Body of pancreas (tissue), 4 donors: Measurements from ENCODE around the gene TRPM2. TPM values are rescaled to one million over a fixed set of nuclear protein-coding genes. Genes with fewer than 3 reads are reported as not detected.

Source experiments
- ATAC-seq: fragments of 150-250 bp; one replicate; pipeline ENCODE4 v1.9.1; 2016
- DNase-seq, 4 donors: peaks; one replicate each; pipeline ENCODE4 v3.0.0-alpha.2; 2019
- H3K27ac ChIP-seq, 4 donors: fragments of 200-600 bp; sonication (generic); 1 replicate in 3 of 4; 2 replicates in 1 of 4; pipeline versions ENCODE4 v1.5.1 to v1.6.1; 2016 to 2019; ENCODE audit warnings: mild to moderate bottlenecking in 1 of 4, mixed read lengths in 1 of 4, moderate library complexity in 1 of 4
- H3K27me3 ChIP-seq, 2 donors: fragments of 200-600 bp; sonication (generic); one replicate each; pipeline ENCODE4 v1.6.0; 2016; ENCODE audit warnings: mild to moderate bottlenecking in 1 of 2
- H3K36me3 ChIP-seq, 2 donors: fragments of 200-600 bp; sonication (generic); replicated peaks in 1 of 2; 2 replicates each; pipeline ENCODE4 v1.5.1; 2016; ENCODE audit warnings: low read depth in 2 of 2; ENCODE audit not compliant: insufficient read depth in 1 of 2
- H3K4me1 ChIP-seq: fragments of 200-600 bp; sonication (generic); one replicate; pipeline ENCODE4 v1.6.0; 2016
- H3K4me3 ChIP-seq, 2 donors: fragments of 200-600 bp; sonication (generic); 1 replicate in 1 of 2; 2 replicates in 1 of 2; pipeline ENCODE4 v1.5.1; 2016 to 2019
- H3K9me3 ChIP-seq, 3 donors: fragments of 200-600 bp; sonication (generic); 1 replicate in 2 of 3; 2 replicates in 1 of 3; pipeline ENCODE4 v1.5.1; 2016
- POLR2A ChIP-seq, 3 donors: fragments of 450-650 bp; IDR thresholded peaks; one replicate each; pipeline ENCODE4 v1.6.1; 2016; ENCODE audit warnings: antibody characterized with exemption in 3 of 3, mild to moderate bottlenecking in 2 of 3
- WGBS, 2 donors: methylation state at CpG; one replicate each; pipeline ENCODE4 v1.1.5; 2017; 5-methylcytosine and 5-hydroxymethylcytosine counted together
- intact Hi-C: fragments of 100-400 bp; cut with DNase I; formaldehyde crosslinking; loops from one replicate; pipeline ENCODE4 v1.15.1; 2023
- total RNA-seq, 2 donors: library from RNA; depleted of rRNA; stranded (reverse); fragments of >200 nt; gene quantifications; one replicate each; pipeline ENCODE4 v1.1.0, GENCODE V29; 2016
- TF ChIP-seq, protein P1 (sequence below), 7 experiments: fragments of 450-650 bp in 4 of 7; fragments of 200-600 bp in 3 of 7; sonication (generic) in 3 of 7; IDR thresholded peaks; one replicate each; pipeline ENCODE4 v1.5.1; 2016 to 2019; ENCODE audit warnings: antibody characterized with exemption in 7 of 7

The TRPM2 gene
- total RNA-seq, 2 donors from 2014 or later = 2.1 to 2.3 TPM

DNA sequence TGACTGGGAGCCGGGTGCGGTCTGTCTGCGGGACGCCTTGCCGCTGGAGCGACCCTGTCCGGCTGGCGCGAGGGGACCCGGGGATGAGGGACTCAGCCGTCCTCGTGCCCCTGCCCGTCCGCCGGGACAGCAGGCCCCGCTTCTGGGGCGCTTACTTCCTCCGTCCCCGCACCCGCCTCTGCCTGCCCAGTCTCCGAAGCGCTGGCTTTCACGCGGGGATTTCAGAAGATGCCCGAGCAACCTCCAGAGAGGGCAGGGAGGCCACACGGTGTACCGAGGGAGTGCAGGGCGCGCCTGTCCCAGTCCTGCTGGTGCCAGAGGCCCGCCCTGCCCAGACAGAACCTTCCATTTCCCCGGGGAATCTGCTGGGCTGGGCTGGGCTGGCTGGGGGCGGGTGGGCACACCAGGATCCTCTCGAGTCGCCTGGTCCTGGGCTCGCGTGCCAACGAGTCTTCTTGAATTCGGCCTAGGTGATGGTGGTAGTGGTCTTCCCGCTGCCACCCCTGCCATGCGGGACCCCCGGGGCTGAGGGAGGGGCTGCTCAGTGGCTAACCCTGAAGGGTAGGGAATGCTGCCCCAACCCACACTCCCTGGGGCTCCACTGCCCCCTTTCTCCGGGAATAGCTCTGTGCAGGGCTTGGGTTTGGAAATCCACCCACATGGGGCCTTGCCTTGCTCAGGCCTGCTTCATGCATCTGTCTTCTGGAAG is 2.5 kb upstream of the TRPM2 start:
- no peaks in the 10 kb centered on the region for H3K36me3 ChIP-seq
- TF ChIP-seq, protein P1, sequence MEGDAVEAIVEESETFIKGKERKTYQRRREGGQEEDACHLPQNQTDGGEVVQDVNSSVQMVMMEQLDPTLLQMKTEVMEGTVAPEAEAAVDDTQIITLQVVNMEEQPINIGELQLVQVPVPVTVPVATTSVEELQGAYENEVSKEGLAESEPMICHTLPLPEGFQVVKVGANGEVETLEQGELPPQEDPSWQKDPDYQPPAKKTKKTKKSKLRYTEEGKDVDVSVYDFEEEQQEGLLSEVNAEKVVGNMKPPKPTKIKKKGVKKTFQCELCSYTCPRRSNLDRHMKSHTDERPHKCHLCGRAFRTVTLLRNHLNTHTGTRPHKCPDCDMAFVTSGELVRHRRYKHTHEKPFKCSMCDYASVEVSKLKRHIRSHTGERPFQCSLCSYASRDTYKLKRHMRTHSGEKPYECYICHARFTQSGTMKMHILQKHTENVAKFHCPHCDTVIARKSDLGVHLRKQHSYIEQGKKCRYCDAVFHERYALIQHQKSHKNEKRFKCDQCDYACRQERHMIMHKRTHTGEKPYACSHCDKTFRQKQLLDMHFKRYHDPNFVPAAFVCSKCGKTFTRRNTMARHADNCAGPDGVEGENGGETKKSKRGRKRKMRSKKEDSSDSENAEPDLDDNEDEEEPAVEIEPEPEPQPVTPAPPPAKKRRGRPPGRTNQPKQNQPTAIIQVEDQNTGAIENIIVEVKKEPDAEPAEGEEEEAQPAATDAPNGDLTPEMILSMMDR (IDR thresholded peaks at IDR 0.05) = no peak
- TF ChIP-seq POLR2A (IDR thresholded peaks at IDR 0.05) = no peak
- no peaks in the 10 kb centered on the region for H3K4me1 ChIP-seq
- H3K4me3 ChIP-seq = no peak overlapping the region
- no peak overlapping the region for H3K27ac ChIP-seq
- intact Hi-C loops = no loop called here
- ATAC-seq (no peak), DNase-seq (no peak)
- WGBS, 2 donors = 16 to 20% methylated on average over 1 to 42 of the region's 42 CpGs
- H3K9me3 ChIP-seq = no peaks in the 10 kb centered on the region
- peaks cover 0 to 7% of the 10 kb centered on the region in 2 donors for H3K27me3 ChIP-seq

DNA sequence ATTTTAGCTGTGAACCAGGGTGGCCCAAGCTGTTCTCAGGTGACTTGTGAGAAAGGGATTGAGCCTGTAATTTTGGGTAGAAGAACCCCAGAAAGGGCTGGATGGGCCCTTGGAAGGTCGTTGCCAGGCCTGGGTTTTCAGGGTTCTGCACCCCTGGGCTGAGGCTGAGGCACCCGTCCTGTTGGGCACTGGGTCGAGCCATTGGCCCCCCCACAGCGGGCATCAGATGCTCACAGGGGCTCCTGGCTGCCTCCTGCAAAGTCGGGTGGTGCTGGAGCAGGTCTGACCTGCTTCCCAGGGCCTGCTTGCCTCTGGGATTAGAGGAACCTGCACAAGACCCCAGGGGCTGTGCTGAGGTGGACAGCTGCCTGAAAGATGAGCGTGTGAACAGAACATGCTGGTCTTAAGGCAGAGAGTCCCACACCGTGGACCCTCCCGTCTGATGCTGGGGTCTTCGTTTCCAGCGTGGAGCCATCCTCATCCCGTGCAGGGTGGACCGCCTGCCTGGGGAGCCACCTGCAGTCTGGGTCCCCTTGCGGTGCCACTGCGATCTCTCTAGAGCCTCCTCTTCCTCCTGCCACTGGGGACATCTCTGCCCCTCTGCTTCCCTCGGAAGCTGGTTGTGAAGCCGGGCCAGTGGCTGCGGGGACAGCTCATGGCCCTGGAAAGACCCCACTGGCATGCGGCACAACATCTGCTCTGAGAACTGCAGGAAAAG is 1.7 kb upstream of the TRPM2 start:
- no peaks in the 10 kb centered on the region for H3K9me3 ChIP-seq
- WGBS, 2 donors = 57 to 84% methylated on average over 4 to 18 of the region's 18 CpGs
- no peaks in the 10 kb centered on the region for H3K36me3 ChIP-seq
- peaks cover 0 to 7% of the 10 kb centered on the region in 2 donors for H3K27me3 ChIP-seq
- H3K4me3 ChIP-seq = no peak overlapping the region
- intact Hi-C loops = no loop called here
- no peak for ATAC-seq
- H3K27ac ChIP-seq = no peak overlapping the region
- DNase-seq = no peak
- no peaks in the 10 kb centered on the region for H3K4me1 ChIP-seq
- TF ChIP-seq, protein P1 (IDR thresholded peaks at IDR 0.05) = no peak
- TF ChIP-seq POLR2A (IDR thresholded peaks at IDR 0.05) = no peak

DNA sequence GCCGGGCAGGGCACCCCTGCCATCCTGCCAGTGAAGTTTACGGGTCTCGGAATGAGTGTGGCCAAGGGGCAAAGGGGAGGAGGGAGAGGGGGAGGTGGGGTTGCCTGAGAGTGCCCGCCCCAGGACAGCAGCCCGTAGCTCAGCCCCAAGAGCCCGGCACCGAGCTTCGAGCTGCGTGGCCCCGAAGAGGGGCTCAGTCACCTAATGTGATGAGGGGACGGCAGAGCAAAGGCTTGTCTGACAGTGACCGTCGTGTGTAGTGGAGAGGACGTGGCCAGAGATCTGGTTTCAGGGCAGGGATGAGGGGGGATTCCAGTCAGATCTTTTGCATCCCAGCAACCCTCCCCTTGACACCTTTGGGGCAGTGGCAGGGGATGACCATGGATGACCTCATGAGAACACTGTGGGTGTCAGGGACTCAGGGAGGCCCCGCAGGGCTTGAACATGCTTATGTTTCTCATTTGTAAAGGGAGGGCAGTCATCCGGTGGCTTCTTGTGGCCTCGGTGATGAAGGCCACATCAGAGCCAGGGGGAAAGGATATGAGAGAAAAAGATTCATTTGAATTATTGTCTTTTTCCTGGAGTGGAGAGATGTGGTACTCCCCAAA is 1.1 kb upstream of the TRPM2 start:
- intact Hi-C loops = no loop called here
- WGBS, 2 donors = 56 to 58% methylated on average over 15 to 17 of the region's 17 CpGs

DNA sequence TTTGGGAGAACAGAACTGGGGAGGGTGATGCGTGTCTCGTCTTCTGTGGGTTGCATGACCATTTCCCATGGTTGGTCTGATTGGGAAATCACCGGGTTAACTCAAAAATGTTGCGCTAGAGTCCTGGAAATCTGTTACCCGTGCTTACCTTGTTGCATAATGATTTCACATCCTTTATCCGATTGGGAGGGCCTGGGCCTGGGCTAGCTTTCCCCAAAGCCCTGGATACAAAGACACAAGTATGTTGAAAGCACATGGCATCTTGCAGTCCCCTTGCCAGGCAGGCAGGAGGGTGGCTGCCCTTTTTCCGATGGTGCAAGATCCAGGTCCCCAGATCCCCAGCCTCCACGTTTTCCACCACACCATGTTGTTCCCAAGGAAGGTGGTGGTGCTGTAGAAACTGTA is 582 bp downstream of the TRPM2 start:
- Histone ChIP-seq H3K36me3 (no peaks in the 10 kb centered on the region), H3K27me3 (peaks cover 0 to 7% of the 10 kb centered on the region in 2 donors), H3K4me3 (no peak overlapping the region), H3K27ac (peak overlapping the region in 1 of 4 donors; percentile 71), H3K9me3 (no peaks in the 10 kb centered on the region), H3K4me1 (no peaks in the 10 kb centered on the region)
- WGBS, 2 donors = 44 to 51% methylated on average over 8 of the region's 8 CpGs
- DNase-seq (peak in 1 of 4 donors; percentile 50), ATAC-seq (no peak)
- intact Hi-C loops = no loop called here
- TF ChIP-seq POLR2A (IDR thresholded peaks at IDR 0.05) = no peak

More for the DNA sequence above, 1.1 kb upstream of the TRPM2 start:
- Histone ChIP-seq H3K4me3 (no peak overlapping the region), H3K27ac (peak overlapping the region in 1 of 4 donors; percentile 71), H3K4me1 (no peaks in the 10 kb centered on the region), H3K27me3 (peaks cover 0 to 7% of the 10 kb centered on the region in 2 donors), H3K9me3 (no peaks in the 10 kb centered on the region), H3K36me3 (no peaks in the 10 kb centered on the region)
- no peak for DNase-seq
- no peak for ATAC-seq
- no peak for TF ChIP-seq POLR2A (IDR thresholded peaks at IDR 0.05)
- TF ChIP-seq, protein P1 (IDR thresholded peaks at IDR 0.05) = no peak
